AG04449 (cell line): ENCODE results near the gene RMI1.

Experiments used
- CTCF ChIA-PET: fragments of 350-600 bp; formaldehyde crosslinking; extraction: SDS; loops from one replicate; lab custom pipeline; 2021; ENCODE audit warnings: antibody characterized with exemption; lab: Yijun Ruan, JAX
- POLR2A ChIA-PET: fragments of 400-600, 350-600 bp; formaldehyde crosslinking; extraction: SDS; loops from one replicate; lab custom pipeline; 2020; ENCODE audit warnings: antibody characterized with exemption, inconsistent platforms; lab: Yijun Ruan, JAX
- DNase-seq: peaks from one replicate; pipeline ENCODE4 v3.0.0-alpha.2; 2010; ENCODE audit warnings: low read depth, low spot score
- H3K4me3 ChIP-seq: 2 replicates; pipeline ENCODE4 v1.5.1; 2011; ENCODE audit warnings: low read depth, mild to moderate bottlenecking, control low read depth, low read length
- CTCF ChIP-seq: IDR thresholded peaks from one replicate; pipeline ENCODE4 v1.5.1; 2011; ENCODE audit warnings: mild to moderate bottlenecking, moderate library complexity, low read length, control low read depth, inconsistent platforms; ENCODE audit not compliant: insufficient read depth; ENCODE audit errors: missing control alignments

RMI1 gene

GRCh38 chr9:83964973-83965349 lies 15.6 kb upstream of the RMI1 start:
- TF ChIP-seq CTCF, result no peak
- ChIA-PET CTCF (interaction anchor here (1.1 to 2.9 kb wide), 4 partner anchors 15 to 350 kb away, joined by 3 to 16 read pairs (median 4); partner anchors contain the start of gene HNRNPK), POLR2A (interaction anchor here (1.2 to 1.4 kb wide), 2 partner anchors 13 to 15 kb away, joined by 4 to 7 read pairs; partner anchors contain the start of genes HNRNPK and RMI1)
- no peak overlapping the region for H3K4me3 ChIP-seq
- DNase-seq, result no peak

GRCh38 chr9:83965350-83966208 lies 15.0 kb upstream of the RMI1 start:
- no peak overlapping the region for H3K4me3 ChIP-seq
- no peak for TF ChIP-seq CTCF
- CTCF ChIA-PET, result interaction anchor here (1.1 to 2.9 kb wide), 3 partner anchors 14 to 350 kb away, joined by 3 to 16 read pairs (median 3); partner anchors contain the start of gene HNRNPK
- POLR2A ChIA-PET, result interaction anchor here (0.6 to 1.4 kb wide), 3 partner anchors 11 to 15 kb away, joined by 4 to 7 read pairs (median 4); partner anchors contain the start of genes HNRNPK and RMI1
- no peak for DNase-seq

- ChIA-PET POLR2A (interaction anchor here (0.6 to 1.4 kb wide), 2 partner anchors 11 to 14 kb away, joined by 4 to 7 read pairs; partner anchors contain the start of genes HNRNPK and RMI1), CTCF (no interaction called here)
- no peak overlapping the region for H3K4me3 ChIP-seq
These were observed 14.4 kb upstream of the RMI1 start for GRCh38 chr9:83966209-83966582.

GRCh38 chr9:83967073-83967472 lies 13.5 kb upstream of the RMI1 start:
- no peak overlapping the region for H3K4me3 ChIP-seq
- CTCF ChIA-PET, result interaction anchor here (1.3 to 2.1 kb wide), 2 partner anchors 10 to 294 kb away, joined by 3 to 4 read pairs; no protein-coding TSS in a partner anchor
- no peak for TF ChIP-seq CTCF
- POLR2A ChIA-PET, result no interaction called here
- DNase-seq, result no peak

More at GRCh38 chr9:83966209-83966582, 14.4 kb upstream of the RMI1 start:
- no peak for DNase-seq
- TF ChIP-seq CTCF, result no peak

- no peak for DNase-seq
- ChIA-PET POLR2A (no interaction called here), CTCF (no interaction called here)
- TF ChIP-seq CTCF, result no peak
- no peak overlapping the region for H3K4me3 ChIP-seq
These were observed 11.0 kb upstream of the RMI1 start for GRCh38 chr9:83969602-83970001.

GRCh38 chr9:83971485-83971884 lies 9.1 kb upstream of the RMI1 start:
- TF ChIP-seq CTCF, result no peak
- ChIA-PET POLR2A (interaction anchor here (0.6 kb wide), 1 partner anchor 1479 kb away, joined by 3 read pairs; no protein-coding TSS in a partner anchor), CTCF (interaction anchor here (1.0 to 2.4 kb wide), 2 partner anchors 10 to 290 kb away, joined by 3 to 11 read pairs; no protein-coding TSS in a partner anchor)
- DNase-seq, result no peak
- no peak overlapping the region for H3K4me3 ChIP-seq
